Stimulated activated CD4-positive, alpha-beta T cell treated with anti-CD3 and anti-CD28 coated beads, Interleukin-1b, Interleukin-23, amount 100 ng/mL, for 48 hours (primary cell): ENCODE results near the gene NSG1.

Experiments
- DNase-seq: peaks from one replicate; pipeline ENCODE4 v3.0.0-alpha.2; 2020

Gene NSG1, protein sequence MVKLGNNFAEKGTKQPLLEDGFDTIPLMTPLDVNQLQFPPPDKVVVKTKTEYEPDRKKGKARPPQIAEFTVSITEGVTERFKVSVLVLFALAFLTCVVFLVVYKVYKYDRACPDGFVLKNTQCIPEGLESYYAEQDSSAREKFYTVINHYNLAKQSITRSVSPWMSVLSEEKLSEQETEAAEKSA

DNA sequence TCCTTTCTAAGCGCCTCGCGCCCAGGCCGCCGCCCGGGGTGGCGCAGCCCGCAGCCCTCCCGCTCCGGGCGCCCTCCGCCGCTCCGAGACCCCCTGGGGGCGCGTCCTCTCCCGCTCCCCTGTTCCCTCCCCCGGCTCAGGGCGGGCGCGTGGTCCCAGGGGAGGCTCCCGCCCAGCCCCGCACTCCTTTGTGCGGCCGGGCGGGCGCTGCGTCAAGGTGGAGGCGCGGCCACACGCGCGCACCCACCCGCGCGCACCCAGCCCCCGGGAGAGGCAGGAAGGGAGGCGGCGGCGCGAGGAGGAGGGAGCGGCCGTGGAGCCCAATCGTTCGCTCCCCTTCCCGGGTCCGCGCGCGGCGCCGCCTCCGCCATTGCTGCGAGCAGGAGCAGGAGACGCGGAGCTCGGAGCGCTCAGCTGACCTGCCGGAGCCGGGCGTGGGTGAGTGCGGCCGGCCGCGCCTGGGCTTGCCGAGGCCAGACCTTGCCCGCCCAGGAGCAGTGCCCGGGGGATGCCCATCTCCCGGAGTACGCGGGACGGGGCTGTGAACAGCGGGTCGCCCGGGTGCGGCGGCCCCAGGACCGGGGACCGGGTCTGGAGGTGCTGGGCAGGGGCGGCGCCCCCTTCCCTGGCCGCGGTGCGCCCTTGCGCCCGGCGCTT, at the start of gene NSG1:
Gene NSG1, plus strand, starts transcription at position 367 of the 657 bp plus-strand sequence. CDS start 528 bp downstream, outside the sequence.
- DNase-seq: no peak

- no peak for DNase-seq
These were observed 48.5 kb upstream of the NSG1 start for GRCh38 chr4:4338210-4339001.

- no peak for DNase-seq
These were observed 47.3 kb upstream of the NSG1 start for GRCh38 chr4:4339504-4340085.

GRCh38 chr4:4341861-4342650, 44.8 kb upstream of the NSG1 start:
- no peak for DNase-seq

DNA sequence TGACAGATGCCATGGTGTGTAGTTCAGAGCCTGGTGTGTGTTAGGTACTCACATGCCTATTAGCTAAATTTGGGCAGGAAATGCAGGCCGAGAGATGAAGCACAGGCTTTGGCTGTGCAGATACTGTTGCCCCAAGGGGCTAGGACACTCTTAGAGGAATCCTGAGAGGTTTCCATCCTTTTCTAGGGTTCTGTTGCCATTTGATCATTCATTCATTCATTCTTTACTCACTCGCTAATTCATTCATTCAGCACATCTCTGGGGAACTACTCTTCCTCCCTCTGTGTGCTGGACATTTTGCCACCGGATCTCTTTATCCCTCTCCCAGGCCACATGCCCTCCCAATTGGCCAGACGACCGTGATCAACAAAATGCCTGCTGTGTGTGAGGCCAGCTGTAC, 43.9 kb upstream of the NSG1 start:
- no peak for DNase-seq

DNA sequence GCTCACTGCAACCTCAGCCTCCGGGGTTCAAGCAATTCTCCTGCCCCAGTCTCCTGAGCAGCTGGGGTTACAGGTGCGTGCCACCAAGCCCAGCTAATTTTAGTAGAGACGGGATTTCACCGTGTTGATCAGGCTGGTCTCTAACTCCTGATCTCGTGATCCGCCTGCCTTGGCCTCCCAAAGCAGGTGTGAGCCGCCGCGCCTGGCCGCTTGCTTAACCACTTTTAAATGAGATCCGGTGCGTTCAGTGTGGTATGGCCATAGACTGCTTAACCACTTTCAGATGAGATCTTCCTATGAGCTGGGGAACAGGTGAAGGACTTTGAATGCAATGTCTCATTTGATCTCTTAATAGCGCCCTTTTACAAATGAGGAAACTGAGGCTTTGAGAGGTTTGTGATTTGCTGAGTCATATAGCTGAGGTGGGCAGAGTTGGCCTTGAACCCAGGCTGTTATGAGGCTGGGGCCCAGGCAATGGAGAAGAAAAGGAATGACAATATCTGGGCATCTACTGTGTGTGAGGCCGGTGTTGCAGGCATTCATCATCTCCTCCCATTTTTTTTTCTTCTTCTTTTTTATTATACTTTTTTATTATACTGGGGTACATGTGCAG, 41.9 kb upstream of the NSG1 start:
- no peak for DNase-seq

- no peak for DNase-seq
These were observed 39.3 kb upstream of the NSG1 start for GRCh38 chr4:4347585-4347984.

DNA sequence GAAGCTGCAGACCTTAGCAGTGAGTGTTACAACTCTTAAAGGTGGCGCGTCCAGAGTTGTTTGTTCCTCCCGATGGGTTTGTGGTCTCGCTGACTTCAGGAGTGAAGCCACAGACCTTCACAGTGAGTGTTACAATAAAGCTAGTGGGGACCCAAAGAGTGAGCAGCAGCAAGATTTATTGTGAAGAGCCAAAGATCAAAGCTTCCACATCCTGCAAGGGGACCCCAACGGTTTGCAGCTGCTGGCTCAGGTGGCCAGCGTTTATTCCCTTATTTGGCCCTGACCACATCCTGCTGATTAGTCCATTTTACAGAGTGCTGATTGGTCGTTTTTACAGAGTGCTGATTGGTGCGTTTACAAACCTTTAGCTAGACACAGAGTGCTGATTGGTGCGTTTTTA, 38.3 kb upstream of the NSG1 start:
- peak; percentile 2 for DNase-seq

- DNase-seq: no peak
These were observed 37.0 kb upstream of the NSG1 start for GRCh38 chr4:4349867-4350266.

- DNase-seq: no peak
These were observed 36.0 kb upstream of the NSG1 start for GRCh38 chr4:4350909-4351308.

DNA sequence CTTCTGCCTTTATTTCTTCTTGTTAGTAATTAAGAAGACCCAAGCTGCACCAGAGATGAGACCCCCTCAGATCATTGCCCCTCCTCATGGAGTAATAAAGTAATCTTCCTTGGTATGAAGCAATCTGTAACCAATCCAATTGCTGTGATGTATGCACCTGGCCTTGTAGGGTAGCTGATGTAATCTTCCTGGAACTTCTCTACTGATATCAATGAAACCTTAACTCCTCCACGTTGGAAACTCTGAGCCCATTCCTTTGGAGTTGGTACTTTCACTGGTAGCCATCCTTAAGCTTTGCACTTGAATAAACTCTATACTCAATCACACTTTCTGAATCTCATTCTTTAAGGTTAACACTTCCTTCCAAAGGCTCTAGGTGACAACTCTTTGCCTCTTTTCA, 31.6 kb upstream of the NSG1 start:
- no peak for DNase-seq

GRCh38 chr4:4356106-4357041, 30.5 kb upstream of the NSG1 start:
- DNase-seq: no peak

DNA sequence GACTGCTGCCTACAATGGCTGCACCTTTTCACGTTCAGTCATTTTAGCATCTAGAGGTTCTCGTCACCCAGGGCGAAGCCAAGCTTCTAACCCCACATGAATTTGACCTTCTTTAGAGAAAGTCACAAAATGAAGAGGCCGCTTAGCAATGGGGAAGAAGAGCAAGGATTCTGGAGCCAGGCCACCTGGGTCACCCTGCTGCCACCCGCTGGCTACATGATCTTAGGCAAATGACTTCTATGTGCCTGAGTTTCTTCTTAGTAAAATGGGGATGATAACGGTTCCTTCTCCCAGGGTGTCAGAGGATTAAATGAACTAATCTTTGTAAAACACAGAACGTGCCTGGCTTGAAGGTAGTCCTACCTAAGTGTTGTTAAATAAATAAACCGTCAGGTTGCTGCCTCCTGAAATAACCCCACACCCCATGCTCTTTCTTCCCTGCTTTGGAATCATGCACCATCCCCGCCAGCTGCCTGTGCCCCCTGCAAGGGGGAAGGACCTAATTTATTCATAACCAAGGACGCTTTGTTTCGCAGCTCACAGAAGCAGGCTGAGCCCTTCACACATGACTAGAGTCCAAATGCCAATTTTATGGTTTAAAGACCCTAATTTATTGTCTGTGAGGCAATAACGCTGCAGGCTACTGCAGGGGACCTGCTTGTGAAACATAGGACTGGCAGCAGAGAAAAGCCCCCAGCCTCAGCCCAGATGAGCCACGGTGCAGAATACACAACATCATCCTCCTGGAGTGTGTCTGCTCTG, 28.6 kb upstream of the NSG1 start:
- DNase-seq: no peak

- DNase-seq: no peak
These were observed 25.0 kb upstream of the NSG1 start for GRCh38 chr4:4361883-4362282.

- no peak for DNase-seq
These were observed 23.8 kb upstream of the NSG1 start for GRCh38 chr4:4362991-4363697.

- no peak for DNase-seq
These were observed 22.8 kb upstream of the NSG1 start for GRCh38 chr4:4364061-4364460.

DNA sequence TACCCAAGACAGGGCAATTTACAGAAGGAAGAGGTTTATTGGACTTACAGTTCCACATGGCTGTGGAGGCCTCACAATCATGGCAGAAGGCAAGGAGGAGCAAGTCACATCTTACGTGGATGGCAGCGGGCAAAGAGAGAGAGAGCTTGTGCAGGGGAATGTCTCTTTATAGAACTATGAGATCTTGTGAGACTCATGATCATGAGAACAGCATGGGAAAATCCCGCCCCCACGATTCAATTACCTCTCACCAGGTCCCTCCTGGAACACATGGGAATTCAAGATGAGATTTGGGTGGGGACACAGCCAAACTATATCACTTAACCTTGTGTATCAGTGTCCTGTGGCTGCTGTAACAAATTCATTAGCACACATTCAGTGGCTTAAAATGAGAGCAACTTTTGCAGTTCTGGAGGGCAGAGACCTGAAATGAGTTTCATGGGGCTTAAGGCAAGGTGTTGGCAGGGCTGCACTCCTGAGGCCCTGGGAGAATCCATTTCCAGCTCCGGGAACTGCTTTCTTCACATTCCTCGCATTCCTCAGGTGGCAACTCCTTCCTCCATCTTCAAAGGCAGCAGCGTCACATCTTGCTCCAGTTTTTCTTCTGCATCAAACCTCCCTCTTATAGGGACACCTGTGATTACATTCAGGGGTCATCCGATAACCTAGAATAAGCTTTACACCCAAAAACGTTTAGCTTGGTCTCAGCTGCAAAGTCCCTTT, 22.3 kb upstream of the NSG1 start:
- no peak for DNase-seq

- DNase-seq: no peak
These were observed 17.9 kb upstream of the NSG1 start for GRCh38 chr4:4368809-4369580.
